PC-9 (cell line): ENCODE results near the gene THADA.

Experiments used
- EZH2 ChIP-seq: fragments of 200-600 bp; sonication (generic); IDR thresholded peaks from 2 replicates; pipeline ENCODE4 v1.8.0; 2017; ENCODE audit warnings: antibody characterized with exemption, low read depth
- TF ChIP-seq, protein P1 (sequence below): fragments of 200-600 bp; sonication (generic); conservative IDR thresholded peaks from 2 replicates; pipeline ENCODE4 v1.6.1; 2017; ENCODE audit warnings: mixed run types, antibody characterized with exemption, mild to moderate bottlenecking, moderate library complexity

DNA sequence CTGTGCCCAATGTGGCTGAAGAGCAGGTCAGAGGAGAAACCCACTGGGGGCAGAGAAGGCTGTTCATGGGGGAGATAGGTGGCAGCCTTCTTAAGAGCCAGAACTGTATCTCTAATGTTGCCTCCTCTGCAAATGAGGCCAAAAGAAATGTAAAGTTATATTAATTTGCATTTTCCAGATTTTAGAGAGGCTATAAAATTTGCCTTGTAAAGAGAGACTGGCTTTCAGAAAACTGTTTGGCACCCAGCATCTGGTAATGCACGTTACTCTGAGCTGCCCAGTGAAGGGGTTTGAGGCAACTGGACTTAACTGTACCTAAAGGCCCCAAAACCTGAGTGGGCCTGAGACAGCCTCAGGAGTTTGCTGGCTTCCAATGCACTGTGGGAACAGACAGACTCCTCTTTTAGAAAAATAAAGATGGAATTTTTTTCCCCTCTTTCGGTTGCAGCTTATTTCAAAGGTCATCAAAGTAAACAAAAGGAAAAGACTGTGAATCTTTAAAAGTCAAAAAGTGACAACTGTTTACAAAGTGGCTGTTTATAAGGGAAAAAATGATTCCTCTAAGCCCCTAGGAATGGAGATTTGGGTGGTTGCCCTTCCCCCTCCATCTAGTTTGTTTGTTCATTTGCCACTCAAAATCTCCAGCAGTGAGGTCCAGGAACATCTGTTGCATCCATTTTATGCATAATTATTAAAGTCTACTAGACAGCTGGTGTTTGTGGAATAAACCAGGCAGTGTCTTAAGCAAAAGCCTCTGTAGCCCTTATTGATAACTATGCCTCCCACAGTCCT, 237.2 kb downstream of the THADA start:
- TF ChIP-seq, protein P1, sequence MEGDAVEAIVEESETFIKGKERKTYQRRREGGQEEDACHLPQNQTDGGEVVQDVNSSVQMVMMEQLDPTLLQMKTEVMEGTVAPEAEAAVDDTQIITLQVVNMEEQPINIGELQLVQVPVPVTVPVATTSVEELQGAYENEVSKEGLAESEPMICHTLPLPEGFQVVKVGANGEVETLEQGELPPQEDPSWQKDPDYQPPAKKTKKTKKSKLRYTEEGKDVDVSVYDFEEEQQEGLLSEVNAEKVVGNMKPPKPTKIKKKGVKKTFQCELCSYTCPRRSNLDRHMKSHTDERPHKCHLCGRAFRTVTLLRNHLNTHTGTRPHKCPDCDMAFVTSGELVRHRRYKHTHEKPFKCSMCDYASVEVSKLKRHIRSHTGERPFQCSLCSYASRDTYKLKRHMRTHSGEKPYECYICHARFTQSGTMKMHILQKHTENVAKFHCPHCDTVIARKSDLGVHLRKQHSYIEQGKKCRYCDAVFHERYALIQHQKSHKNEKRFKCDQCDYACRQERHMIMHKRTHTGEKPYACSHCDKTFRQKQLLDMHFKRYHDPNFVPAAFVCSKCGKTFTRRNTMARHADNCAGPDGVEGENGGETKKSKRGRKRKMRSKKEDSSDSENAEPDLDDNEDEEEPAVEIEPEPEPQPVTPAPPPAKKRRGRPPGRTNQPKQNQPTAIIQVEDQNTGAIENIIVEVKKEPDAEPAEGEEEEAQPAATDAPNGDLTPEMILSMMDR: no peak
- no peak for TF ChIP-seq EZH2
